Body of pancreas (tissue), 4 donors: ENCODE data around the gene CAPRIN1.

Source experiments
- POLR2A ChIP-seq, 3 donors: fragments of 450-650 bp; IDR thresholded peaks; one replicate each; pipeline ENCODE4 v1.6.1; 2016; ENCODE audit warnings: antibody characterized with exemption in 3 of 3, mild to moderate bottlenecking in 2 of 3
- TF ChIP-seq, protein P1 (sequence below), 7 experiments: fragments of 450-650 bp in 4 of 7; fragments of 200-600 bp in 3 of 7; sonication (generic) in 3 of 7; IDR thresholded peaks; one replicate each; pipeline ENCODE4 v1.5.1; 2016 to 2019; ENCODE audit warnings: antibody characterized with exemption in 7 of 7

DNA sequence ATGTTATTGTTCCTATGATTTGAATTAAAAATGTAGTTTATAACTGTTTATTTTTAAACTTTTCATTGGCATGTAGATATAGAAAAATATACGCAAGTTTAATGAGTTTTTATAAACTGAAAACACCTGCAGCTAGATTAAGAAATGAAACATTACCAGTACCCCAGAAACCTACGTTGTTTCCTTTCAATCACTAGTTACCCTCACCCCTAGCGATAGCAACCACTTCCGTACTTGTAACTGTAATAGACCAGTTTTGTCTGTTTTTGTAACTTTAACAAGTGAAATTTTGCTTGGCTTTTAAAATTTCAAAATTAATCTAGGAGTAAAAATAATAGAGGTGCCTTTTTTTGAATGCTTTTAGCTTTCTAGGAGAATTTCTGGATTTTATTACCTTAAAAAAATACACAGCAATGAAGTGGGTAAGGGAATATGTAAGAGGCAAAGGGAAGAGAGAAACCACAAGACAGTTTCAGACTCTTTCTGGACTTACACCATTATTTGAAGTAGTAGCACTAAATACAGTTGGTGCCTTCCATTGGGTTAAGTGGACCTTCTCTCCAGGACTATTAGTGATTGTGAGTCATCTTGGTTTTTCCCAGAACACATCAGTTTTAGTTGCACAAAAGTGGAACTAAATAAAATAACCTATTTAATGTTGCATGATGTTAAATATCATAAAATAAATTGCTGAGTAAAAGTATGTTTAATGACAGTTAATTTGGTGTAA lies 35.2 kb downstream of the CAPRIN1 start:
- TF ChIP-seq, protein P1, sequence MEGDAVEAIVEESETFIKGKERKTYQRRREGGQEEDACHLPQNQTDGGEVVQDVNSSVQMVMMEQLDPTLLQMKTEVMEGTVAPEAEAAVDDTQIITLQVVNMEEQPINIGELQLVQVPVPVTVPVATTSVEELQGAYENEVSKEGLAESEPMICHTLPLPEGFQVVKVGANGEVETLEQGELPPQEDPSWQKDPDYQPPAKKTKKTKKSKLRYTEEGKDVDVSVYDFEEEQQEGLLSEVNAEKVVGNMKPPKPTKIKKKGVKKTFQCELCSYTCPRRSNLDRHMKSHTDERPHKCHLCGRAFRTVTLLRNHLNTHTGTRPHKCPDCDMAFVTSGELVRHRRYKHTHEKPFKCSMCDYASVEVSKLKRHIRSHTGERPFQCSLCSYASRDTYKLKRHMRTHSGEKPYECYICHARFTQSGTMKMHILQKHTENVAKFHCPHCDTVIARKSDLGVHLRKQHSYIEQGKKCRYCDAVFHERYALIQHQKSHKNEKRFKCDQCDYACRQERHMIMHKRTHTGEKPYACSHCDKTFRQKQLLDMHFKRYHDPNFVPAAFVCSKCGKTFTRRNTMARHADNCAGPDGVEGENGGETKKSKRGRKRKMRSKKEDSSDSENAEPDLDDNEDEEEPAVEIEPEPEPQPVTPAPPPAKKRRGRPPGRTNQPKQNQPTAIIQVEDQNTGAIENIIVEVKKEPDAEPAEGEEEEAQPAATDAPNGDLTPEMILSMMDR (IDR thresholded peaks at IDR 0.05), result no peak
- no peak for TF ChIP-seq POLR2A (IDR thresholded peaks at IDR 0.05)
